Keratinocyte (primary cell): ENCODE data around the gene CCDC171. TPM values are rescaled to one million over a fixed set of nuclear protein-coding genes. Genes with fewer than 3 reads are reported as not detected.

Experiments used
- DNase-seq: peaks from one replicate; pipeline ENCODE4 v3.0.0-alpha.2; 2011; ENCODE audit warnings: low read depth, missing footprints, low spot score
- FAIRE-seq: peaks from 2 replicates; lab custom pipeline; 2011; peaks lifted over from hg19 to GRCh38; lab: Jason Lieb, UNC
- H2AFZ ChIP-seq: 2 replicates; pipeline ENCODE4 v1.6.0; 2012; ENCODE audit warnings: low read length, control low read depth, inconsistent platforms; ENCODE audit not compliant: control insufficient read depth
- H3K27ac ChIP-seq: 2 replicates; pipeline ENCODE4 v1.5.1; 2011; ENCODE audit warnings: low read length; ENCODE audit not compliant: control insufficient read depth, insufficient read depth
- H3K27me3 ChIP-seq: 3 replicates; pipeline ENCODE4 v1.6.0; 2011; ENCODE audit warnings: low read length; ENCODE audit not compliant: control insufficient read depth, insufficient read depth; ENCODE audit errors: extremely low read depth
- H3K36me3 ChIP-seq, 2 experiments: 2 replicates in 1 of 2; 3 replicates in 1 of 2; pipeline ENCODE4 v1.5.1; 2011; ENCODE audit warnings: low read length in 2 of 2, mild to moderate bottlenecking in 1 of 2; ENCODE audit not compliant: control insufficient read depth in 2 of 2, insufficient read depth in 2 of 2; ENCODE audit errors: extremely low read depth in 1 of 2
- H3K4me1 ChIP-seq: 3 replicates; pipeline ENCODE4 v1.5.1; 2011; ENCODE audit warnings: low read length; ENCODE audit not compliant: control insufficient read depth, insufficient read depth; ENCODE audit errors: extremely low read depth
- H3K4me2 ChIP-seq: 3 replicates; pipeline ENCODE4 v1.6.0; 2011; ENCODE audit warnings: low read depth, low read length; ENCODE audit not compliant: control insufficient read depth, insufficient read depth; ENCODE audit errors: extremely low read depth
- H3K4me3 ChIP-seq, 3 experiments: fragments of 200-600 bp in 1 of 3; sonication (generic) in 1 of 3; 2 replicates in 2 of 3; 3 replicates in 1 of 3; pipeline ENCODE4 v1.5.1; 2011 to 2016; ENCODE audit warnings: low read length in 3 of 3, mild to moderate bottlenecking in 3 of 3, control low read depth in 2 of 3, inconsistent platforms in 1 of 3, low read depth in 1 of 3, mixed read lengths in 1 of 3, mixed run types in 1 of 3, moderate library complexity in 1 of 3; ENCODE audit not compliant: control insufficient read depth in 2 of 3, insufficient read depth in 2 of 3; ENCODE audit errors: extremely low read depth in 1 of 3
- H3K79me2 ChIP-seq: 2 replicates; pipeline ENCODE4 v1.6.0; 2012; ENCODE audit warnings: low read length; ENCODE audit not compliant: control insufficient read depth, insufficient read depth
- H3K9ac ChIP-seq: 3 replicates; pipeline ENCODE4 v1.6.0; 2011; ENCODE audit warnings: low read length; ENCODE audit not compliant: control insufficient read depth, insufficient read depth; ENCODE audit errors: extremely low read depth
- H3K9me1 ChIP-seq: 3 replicates; pipeline ENCODE4 v1.6.0; 2011; ENCODE audit warnings: low read length; ENCODE audit not compliant: control insufficient read depth, insufficient read depth; ENCODE audit errors: extremely low read depth
- H3K9me3 ChIP-seq: 2 replicates; pipeline ENCODE4 v1.5.1; 2012; ENCODE audit warnings: low read depth, low read length; ENCODE audit not compliant: control insufficient read depth
- H4K20me1 ChIP-seq: 3 replicates; pipeline ENCODE4 v1.6.0; 2011; ENCODE audit warnings: low read length; ENCODE audit not compliant: control insufficient read depth, insufficient read depth; ENCODE audit errors: extremely low read depth
- CTCF ChIP-seq, 3 experiments: IDR thresholded peaks in 1 of 3; conservative IDR thresholded peaks in 1 of 3; optimal IDR thresholded peaks in 1 of 3; 2 replicates in 2 of 3; 3 replicates in 1 of 3; pipeline versions ENCODE3 to v1.5.1; 2011; ENCODE audit warnings: low read length in 3 of 3, mild to moderate bottlenecking in 3 of 3, moderate library complexity in 2 of 3, control low read depth in 1 of 3, inconsistent platforms in 1 of 3; ENCODE audit not compliant: insufficient read depth in 2 of 3; ENCODE audit errors: extremely low read depth in 1 of 3
- EZH2 ChIP-seq: IDR thresholded peaks from one replicate; pipeline ENCODE4 v1.6.1; 2012; ENCODE audit warnings: inconsistent platforms, mild to moderate bottlenecking, low read length, moderate library complexity
- dilution Hi-C: fragments of 300-500 bp; cut with MboI; formaldehyde crosslinking; loops from one replicate; pipeline ENCODE4 v1.7.0; 2020; ENCODE audit warnings: low sequenced_read_pairs; ENCODE audit not compliant: extremely low pct_ligation_motif_present
- polyA plus RNA-seq, 5 experiments: library from polyadenylated mRNA; depleted of rRNA in 3 of 5; stranded (reverse) in 3 of 5; stranded (forward) in 1 of 5; unstranded in 1 of 5; fragments of >200 nt; gene quantifications; 1 replicate in 1 of 5; 2 replicates in 3 of 5; 3 replicates in 1 of 5; pipeline versions ENCODE4 v1.2.1 to v1.2.3, GENCODE V29; 2011 to 2012; ENCODE audit warnings: missing spikeins in 2 of 5, low read depth in 1 of 5, low replicate concordance in 1 of 5

CCDC171 gene
- polyA plus RNA-seq, 1 donor (not counting 4 experiments of a cell fraction or from before 2014, with no cell fraction given): 0.46 TPM

- Histone ChIP-seq H3K4me3 (no peak overlapping the region), H3K36me3 (no peaks in the 10 kb centered on the region), H3K4me1 (no peaks in the 10 kb centered on the region), H3K27me3 (no peaks in the 10 kb centered on the region), H3K27ac (no peak overlapping the region), H4K20me1 (no peaks in the 10 kb centered on the region), H3K4me2 (no peak overlapping the region), H2AFZ (no peak overlapping the region), H3K9me3 (no peaks in the 10 kb centered on the region), H3K9me1 (no peaks in the 10 kb centered on the region), H3K79me2 (no peaks in the 10 kb centered on the region), H3K9ac (no peak overlapping the region)
- TF ChIP-seq EZH2 (no peak), CTCF (optimal IDR thresholded peaks at IDR 0.05 in 1 of 3, IDR thresholded peaks at IDR 0.05 in 1 of 3, conservative IDR thresholded peaks at IDR 0.05 in 1 of 3; ENCODE audit: extremely low read depth in 1 of 3, insufficient read depth in 2 of 3, low read length in 3 of 3) (no peak)
- no peak for FAIRE-seq
- dilution Hi-C loops: no loop called here
- DNase-seq: no peak
These were observed 330.0 kb downstream of the CCDC171 start for GRCh38 chr9:15882883-15883282.

DNA sequence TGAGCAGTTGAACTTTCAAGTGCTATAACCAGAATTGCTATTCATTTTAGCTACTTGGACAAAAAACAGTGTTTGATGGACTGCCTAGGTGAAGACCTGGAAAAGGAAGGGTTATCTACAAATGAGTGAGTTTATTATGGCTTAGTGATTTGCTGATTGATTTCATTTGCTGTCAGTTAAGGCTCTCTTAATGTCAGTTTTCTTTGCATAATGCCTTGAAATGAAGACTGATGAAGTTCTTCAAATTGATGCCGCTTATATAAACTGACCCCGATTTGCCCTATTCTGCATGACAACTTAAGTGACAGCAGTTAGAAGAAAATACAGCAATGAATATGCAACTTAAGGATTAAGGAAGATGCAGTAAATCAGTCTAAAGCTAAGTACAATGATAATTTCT, 332.6 kb downstream of the CCDC171 start:
- H3K36me3 ChIP-seq: no peaks in the 10 kb centered on the region
- no peak overlapping the region for H3K4me2 ChIP-seq
- no peaks in the 10 kb centered on the region for H3K9me3 ChIP-seq
- H3K79me2 ChIP-seq: no peaks in the 10 kb centered on the region
- H3K27ac ChIP-seq: no peak overlapping the region
- no peaks in the 10 kb centered on the region for H4K20me1 ChIP-seq
- H3K9ac ChIP-seq: no peak overlapping the region
- DNase-seq (no peak), FAIRE-seq (no peak)
- no peaks in the 10 kb centered on the region for H3K4me1 ChIP-seq
- no peaks in the 10 kb centered on the region for H3K9me1 ChIP-seq
- TF ChIP-seq CTCF (optimal IDR thresholded peaks at IDR 0.05 in 1 of 3, IDR thresholded peaks at IDR 0.05 in 1 of 3, conservative IDR thresholded peaks at IDR 0.05 in 1 of 3; ENCODE audit: extremely low read depth in 1 of 3, insufficient read depth in 2 of 3, low read length in 3 of 3) (no peak), EZH2 (no peak)
- H2AFZ ChIP-seq: no peak overlapping the region
- dilution Hi-C loops: no loop called here
- H3K27me3 ChIP-seq: no peaks in the 10 kb centered on the region
- no peak overlapping the region for H3K4me3 ChIP-seq
